GM19240 (cell line): ENCODE data around the gene ACOD1.
A peak's percentile ranks its signal among the peaks of the same experiment; 100 is the strongest.
"Not testable (repeated sequence)": the region's sequence is repeated elsewhere in the genome, so short reads cannot be mapped to it uniquely, and the experiment has no call there.

ENCODE experiments used
- DNase-seq: peaks from one replicate; pipeline ENCODE4 v3.0.0; 2011; ENCODE audit warnings: low spot score; ENCODE audit not compliant: insufficient read length

Gene ACOD1

GRCh38 chr13:76953968-76954367 lies 5.7 kb downstream of the ACOD1 start:
- DNase-seq, result no peak

- no peak for DNase-seq
Observed at GRCh38 chr13:76954538-76954937, 6.2 kb downstream of the ACOD1 start.

DNA sequence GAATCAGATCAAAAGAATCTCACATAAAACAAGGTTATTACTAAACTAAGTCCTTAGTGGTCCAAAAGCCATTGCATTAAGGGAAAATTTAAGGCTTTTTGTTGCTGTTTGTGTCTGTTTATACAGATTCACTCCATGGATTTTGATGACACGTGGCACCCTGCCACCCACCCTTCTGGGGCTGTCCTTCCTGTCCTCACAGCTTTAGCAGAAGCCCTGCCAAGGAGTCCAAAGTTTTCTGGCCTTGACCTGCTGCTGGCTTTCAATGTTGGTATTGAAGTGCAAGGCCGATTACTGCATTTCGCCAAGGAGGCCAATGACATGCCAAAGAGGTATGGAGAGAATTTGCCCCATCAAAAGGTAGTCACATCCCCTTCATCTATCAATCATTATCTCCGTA lies 6.9 kb downstream of the ACOD1 start:
- DNase-seq, result no peak

DNA sequence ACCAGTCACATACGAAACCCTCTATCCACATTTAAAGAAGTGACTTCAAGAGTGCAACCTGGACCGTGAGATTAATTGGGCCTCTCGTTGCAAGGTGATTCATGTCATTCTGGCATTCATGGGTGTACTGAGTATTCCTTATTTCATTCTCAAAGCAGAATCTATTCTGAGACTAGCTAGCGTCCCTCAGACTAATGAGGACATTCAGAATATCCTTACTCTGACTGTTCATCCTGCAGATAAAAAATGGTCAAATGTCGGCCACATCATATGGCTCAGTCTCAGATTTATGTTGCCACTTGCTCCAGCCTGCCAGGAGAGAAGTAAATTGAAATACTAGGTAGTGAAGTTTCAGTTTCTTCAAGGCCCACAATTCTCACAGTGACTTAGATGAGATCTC lies 7.3 kb downstream of the ACOD1 start:
- DNase-seq, result no peak

DNA sequence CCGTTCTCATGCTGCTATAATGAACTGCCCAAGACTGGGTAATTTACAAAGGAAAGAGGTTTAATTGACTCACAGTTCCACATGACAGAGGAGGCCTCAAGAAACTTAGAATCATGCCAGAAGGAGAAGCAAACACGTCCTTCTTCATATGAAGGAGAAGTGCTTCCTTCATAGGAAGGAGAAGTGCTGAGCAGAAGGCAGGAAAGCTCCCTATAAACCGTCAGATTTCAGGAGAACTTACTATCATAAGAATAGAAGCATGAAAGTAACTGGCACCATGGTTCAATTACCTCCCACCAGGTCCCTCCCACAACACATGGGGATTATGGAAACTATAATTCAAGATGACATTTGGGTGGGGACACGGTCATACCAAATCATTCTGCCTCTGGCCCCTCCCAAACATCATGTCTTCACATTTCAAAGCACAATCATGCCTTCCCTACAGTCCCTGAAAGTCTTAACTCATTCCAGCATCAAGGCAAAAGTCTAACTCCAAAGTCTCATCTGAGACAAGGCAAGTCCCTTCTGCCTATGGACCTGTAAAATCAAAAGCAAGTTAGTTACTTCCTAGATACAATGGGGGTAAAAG lies 10.6 kb downstream of the ACOD1 start:
- no peak for DNase-seq

DNA sequence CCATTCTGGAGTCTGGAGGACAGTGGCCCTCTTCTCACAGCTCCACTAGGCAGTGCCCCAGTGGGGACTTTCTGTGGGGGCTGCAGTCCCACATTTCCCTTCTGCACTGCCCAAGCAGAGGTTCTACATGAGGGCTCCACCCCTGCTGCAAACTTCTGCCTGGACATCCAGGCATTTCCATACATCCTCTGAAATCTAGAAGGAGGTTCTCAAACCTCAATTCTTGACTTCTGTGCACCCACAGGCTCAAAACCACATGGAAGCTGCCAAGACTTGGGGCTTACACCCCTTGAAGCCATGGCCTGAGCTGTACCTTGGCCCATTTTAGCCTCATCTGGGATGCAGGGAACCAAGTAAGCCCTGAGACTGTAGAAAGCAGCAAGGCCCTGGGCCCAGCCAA lies 11.4 kb downstream of the ACOD1 start:
- DNase-seq, result not testable (repeated sequence)

DNA sequence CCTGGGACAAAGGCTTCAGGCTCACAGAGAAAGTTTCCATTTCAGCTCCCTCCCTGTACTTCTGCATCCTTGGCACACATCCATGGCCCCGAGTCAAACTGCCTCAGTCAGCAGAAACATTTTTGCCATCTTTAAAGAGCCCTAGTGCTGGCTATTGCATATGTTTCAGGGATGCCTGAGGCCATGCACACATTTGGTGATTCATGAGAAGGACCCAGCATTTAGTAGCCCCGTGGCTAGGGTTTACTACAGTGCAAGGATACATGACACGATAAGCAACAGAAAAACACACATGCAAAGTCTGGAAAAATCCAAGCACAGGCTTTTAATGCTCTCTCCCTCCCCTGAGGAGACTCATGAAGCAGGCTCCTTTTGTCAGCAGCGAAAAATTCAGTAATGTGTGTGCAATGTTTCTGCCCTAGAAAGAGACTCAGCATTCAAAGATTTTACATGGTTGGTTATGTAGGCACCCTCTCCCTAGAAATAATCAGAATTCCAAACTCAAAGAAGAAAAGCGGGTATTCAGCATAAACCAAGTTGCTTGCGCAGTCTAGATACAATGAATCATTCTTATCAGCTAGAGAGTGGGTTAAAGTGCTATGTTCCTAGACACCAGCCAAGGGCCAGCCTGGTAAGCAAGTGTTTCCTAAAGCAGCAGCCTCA lies 17.6 kb downstream of the ACOD1 start:
- no peak for DNase-seq

GRCh38 chr13:76967031-76967430 lies 18.7 kb downstream of the ACOD1 start:
- no peak for DNase-seq

DNA sequence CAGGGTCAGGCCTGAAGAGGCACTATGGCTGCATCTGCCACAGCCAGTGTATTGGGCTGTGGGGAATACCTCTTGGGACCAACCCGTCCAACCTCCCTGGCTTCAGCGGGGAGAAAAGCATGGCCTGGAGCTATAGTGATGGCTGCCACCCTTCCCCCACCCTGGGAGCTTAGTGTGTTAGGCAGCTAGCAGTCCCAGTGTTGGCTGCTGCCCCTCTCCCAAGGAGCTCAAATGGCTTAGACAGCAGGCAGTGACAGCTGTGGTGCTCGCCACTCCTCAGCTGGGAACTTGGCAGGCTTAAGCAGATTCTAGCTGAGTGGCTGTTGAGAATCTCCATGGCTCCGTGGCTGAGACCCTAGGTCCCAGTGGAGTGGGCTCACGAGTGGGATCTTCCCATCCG lies 19.7 kb downstream of the ACOD1 start:
- DNase-seq, result no peak

GRCh38 chr13:76969488-76970365 lies 21.4 kb downstream of the ACOD1 start:
- DNase-seq, result no peak

DNA sequence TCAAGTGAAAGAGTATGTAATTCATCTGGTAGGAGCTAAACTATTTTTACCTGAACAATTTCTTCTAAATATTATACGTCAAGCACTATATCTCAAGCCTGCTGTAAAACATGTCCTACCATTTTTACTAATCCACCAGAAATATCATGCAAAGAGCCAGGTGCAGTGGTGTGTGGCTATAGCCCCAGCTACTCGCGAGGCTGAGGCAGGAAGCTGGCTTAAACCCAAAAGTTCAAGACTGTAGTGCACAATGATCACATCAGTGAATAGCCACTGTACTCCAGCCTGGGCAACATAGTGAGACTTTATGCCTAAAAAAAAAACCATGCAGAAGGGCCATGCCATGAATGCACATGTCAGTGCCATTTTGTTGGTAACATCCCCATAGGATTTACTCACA lies 22.9 kb downstream of the ACOD1 start:
- DNase-seq, result no peak

DNA sequence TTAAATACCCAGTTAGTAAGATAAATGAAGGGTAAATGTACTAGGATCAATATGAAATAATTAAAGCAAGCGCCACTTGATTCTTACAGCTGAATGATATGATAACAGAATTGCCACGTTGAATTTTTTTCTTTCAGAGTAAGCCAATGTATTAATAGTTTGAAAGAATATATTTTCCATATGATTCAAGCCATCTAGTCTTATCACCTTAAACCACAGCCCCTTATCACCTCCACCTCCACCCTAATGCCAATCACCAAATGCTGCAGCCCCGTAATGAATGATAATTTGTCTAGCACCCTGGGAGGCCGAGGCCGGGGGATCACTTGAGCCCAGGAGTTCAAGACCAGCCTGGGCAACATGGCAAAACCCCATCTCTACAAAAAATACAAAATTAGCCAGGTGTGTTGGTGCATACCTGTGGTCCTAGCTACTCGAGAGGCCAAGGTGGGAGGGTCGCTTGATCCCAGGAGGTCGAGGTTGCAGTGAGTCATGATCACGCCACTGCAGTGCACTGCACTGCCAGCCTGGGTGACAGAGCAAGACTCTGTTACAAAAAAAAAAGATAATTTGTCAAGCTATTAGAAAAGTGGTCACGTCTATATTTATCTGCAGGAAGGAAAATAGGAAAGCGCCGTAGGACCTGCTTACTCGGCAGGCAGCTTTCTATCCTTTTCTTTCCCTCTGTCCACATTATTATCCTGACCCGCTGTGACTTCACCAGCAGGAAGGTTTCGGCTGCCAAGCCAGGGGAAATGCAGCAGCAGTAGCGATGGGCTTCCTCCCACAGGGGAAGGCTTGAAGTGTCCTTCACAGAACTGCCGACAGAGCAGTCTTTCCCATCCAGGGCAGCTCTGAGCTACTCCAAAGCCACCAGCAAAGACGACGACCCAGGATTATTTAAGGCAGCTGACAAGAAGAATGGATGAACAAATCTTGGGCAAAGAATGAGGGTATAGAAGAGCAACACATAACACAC lies 23.8 kb downstream of the ACOD1 start:
- DNase-seq, result no peak

DNA sequence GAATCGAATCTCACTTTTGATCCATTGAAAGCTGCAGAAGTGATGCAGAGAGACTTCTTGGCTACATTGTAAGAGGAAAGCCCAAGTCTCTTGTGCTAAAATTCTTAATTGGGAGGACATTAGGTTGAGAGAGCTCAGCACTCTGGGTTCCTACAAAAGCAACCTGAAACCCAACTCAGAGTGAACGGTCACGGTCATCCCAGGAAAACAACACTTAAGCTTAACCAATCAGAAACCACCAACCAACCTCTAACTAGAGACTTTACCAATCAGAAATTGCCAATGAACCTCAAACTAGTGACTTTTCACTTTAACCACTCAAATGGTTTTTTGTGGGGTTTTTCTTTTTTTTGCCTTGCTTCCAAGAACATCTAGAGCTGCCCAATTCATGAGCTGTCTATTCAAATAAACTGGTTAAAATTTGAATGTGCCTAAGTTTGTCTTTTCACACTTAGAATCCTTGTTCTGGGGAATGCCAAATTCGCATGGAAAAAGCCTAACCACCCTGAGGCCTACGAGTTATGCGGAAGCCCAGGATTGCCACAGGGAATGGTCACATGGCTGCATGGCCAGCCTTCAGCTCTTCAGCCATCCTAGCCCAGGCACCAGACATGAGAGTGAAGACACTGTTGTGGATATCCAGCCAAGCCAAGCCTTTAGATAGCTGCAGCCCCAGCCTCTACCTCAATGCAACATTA lies 25.8 kb downstream of the ACOD1 start:
- no peak for DNase-seq

DNA sequence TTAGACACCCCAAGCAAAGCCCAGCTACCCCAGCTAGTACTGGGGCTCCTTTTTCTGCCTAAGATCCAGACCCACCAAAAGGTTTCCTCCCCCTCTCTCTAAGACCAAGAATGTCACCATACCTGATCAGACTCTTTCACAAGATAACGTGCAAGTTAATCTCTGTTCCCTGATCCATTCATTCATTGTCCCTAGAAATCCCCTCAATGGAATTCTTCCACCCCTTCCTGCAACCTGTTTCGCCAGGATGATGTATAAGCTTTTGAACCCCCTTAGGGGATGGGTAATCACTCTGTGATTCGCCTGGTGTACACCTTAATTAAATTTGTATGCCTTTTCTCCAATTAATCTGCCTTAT lies 26.3 kb downstream of the ACOD1 start:
- DNase-seq, result no peak

- DNase-seq, result no peak
Observed at GRCh38 chr13:76975863-76976262, 27.6 kb downstream of the ACOD1 start.

- DNase-seq, result no peak
Observed at GRCh38 chr13:76976490-76976889, 28.2 kb downstream of the ACOD1 start.

DNA sequence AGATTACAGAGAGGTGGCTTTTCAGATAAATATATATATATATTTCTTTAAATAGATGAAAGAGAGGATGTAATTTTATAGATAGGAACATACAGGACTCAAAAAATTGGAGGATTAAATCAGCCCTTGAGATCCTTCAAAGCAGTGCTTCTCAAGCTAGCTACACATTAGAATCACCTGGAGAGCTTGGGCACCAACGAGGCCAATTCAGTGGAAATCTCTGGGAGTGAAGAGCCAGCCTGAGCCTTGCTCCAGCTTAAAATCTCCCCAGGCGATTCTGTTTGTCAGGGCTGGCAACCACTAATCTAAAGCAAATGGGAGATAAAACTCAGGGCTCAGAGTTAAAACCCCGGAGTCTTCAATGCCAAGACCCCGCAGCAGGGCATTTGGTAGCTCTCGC lies 28.6 kb downstream of the ACOD1 start:
- no peak for DNase-seq

GRCh38 chr13:76980075-76980718 lies 31.9 kb downstream of the ACOD1 start:
- DNase-seq, result peak; percentile 79

DNA sequence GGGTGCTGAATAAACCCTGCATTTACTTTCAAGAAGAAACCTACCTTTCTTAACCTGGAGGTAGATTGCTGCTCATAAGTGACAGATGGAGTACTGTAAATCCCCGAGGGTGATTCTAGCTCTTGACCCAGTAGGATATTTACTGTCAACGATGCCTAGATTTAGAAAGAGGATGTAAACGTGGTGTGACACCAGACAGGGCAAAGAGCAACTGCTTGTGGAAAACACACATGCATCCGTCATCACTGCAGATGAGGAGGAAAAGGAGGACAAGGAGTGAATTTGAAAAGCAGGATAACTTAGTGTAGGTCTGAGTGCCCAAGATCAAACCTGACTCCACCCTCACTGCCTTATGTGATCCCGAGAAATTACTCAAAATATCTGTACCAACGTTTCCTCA lies 33.8 kb downstream of the ACOD1 start:
- DNase-seq, result no peak

- no peak for DNase-seq
Observed at GRCh38 chr13:76983676-76984075, 35.4 kb downstream of the ACOD1 start.
